ENCODE measurements around the gene ZC3H13.

The ZC3H13 gene

DNA sequence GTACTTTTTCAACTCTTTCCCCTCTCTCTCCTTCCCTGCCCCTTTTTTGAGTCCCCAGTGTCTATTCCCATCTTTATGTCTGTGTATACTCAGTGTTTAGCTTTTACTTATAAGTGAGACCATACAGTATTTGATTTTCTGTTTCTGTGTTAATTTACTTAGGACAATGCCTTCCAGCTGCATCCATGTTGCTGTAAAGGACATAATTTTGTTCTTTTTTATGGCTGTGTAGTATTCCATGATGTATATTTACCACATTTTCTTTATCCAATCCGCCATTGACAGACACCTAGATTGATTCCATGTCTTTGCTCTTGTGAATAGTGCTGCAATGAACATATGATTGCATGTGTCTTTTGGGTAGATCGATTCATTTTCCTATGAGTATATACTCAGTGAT is 10.7 kb upstream of the ZC3H13 start:
- DNase-seq (ENCODE audit: low read depth in 2 of 2) = no peak

GRCh38 chr13:46062185-46062584 is 9.6 kb upstream of the ZC3H13 start:
- DNase-seq (ENCODE audit: low read depth in 2 of 2) = no peak

DNA sequence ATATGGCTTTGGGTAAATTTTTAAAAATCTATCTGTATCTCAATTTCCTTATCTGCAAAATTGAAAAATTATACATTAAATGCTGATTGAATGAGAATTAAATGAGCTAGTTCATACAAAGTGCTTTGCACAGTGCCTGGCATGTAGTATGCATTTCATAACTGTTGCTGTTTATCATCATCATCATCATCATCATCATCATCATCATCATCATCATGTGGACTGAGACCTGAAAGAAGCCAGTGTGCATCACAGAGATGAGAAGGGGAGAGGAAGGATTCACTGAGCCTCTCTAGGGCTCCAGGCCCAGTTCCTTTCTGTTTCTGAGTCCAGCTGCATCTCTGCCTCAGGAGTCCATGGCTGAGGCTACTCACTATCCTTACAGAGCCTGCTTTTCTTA is 6.9 kb upstream of the ZC3H13 start:
- no peak for DNase-seq (ENCODE audit: low read depth in 2 of 2)

GRCh38 chr13:46058268-46058667 is 5.7 kb upstream of the ZC3H13 start:
- no peak for DNase-seq (ENCODE audit: low read depth in 2 of 2)

DNA sequence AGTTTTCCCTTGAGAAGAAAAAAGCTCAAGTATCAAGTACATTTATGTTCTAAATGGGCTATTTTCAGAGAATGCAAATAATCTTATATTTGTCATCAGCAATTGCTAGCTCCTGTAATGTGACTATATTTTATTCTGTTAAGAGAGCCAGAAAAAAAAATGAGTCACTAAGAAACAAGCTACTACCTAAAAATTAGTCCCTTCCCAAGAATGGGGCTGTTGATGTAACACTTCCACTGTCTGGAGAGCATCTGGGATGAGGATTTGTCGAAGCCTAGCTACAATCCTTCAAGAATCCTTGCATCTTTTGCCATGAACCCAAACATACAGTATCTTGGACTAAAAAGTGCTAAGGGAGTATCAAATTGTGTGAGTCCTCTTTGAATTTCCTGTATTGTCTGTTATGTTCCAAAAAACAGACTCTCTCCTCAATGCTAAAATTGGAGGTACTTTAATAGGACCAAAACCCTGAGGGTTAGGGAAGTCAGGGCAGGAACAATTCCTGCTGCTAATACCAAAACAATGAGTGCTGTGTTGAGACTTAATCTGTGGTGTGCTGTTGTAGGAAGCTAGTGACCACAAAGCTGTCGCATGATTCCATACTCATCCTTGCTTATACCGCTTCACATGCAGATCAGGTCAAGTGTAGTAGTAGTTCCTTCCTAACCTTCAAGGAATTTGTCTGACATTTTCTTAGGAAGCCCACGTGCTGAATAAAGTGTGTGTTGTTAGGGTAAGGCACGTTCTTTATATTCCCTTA is 4.9 kb upstream of the ZC3H13 start:
- DNase-seq (ENCODE audit: low read depth in 2 of 2) = no peak

DNA sequence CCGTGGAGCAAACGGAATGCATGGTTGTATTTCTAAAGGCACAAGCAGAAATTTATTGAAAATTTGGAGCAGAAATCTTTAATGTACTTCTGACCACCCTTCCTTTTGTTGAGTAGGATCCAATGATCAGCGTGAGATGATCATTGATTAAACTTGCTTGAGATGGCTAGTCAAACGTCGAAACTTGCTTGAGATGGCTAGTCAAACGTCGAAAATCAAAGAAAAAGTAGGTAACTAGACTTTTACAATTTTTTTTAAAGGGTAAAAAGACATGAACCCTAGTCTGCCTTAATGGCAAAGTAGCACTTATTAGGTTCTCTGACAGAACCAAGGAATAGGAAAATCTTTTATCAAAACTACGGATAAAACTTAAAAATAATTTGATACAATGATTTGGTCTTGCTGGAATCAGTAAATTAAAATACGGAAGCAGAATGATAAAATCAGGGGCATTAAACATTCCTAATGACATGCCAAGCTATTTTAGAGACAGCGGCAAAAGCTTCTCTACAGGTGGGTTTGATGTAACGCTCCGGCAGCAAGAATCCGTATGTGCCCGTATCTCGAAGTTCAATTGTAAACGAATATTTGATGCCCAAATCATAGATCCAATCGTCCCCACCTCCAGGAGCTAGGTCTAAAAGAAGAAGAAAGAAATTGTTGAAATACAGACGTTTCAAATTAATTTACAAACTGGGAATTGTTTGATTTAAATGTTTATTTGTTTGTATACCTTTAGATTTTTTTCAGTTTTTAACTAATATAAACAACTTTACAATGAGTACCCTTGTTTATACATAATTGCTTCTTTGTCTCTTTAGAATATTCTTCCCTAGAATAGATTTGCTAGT is 841 bp upstream of the ZC3H13 start:
- DNase-seq (ENCODE audit: low read depth in 2 of 2) = no peak

DNA sequence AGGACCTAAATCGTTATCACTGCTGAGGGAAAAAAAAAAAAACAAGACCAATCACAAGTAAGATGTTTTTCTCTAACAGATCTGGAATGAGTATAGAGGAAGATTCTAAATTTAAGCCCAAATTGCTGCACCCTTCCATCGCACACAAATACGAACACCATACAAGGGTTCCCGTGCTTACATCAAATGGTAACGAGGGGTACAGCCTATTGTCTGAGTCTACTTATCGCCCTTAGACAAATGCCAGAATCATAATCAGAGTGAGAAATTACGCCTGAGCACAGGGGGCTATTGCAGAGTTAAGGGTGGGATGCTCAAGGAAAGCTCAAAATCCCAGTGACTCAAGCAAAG is 603 bp downstream of the ZC3H13 start:
- no peak for DNase-seq (ENCODE audit: low read depth in 2 of 2)

- no peak for DNase-seq (ENCODE audit: low read depth in 2 of 2)
Observed at GRCh38 chr13:46050771-46051170, 1.8 kb downstream of the ZC3H13 start.

DNA sequence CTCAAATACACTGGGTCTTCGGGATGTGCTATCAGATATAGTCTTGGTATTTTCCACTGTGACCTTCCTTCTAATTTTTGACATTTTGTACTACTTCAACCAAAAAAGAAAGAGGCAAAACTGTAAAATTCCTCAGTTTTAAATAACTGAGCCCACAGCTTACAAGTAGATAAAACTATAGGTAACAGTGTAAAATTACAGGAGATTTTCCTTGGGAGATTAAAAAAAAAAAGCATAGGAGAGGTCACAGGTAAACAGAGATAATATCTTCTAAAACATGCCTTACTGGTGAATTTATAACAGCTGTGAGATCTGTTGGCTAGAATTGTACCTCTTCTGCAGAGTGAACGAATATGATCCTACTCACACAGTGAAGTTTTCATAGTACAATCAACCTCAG is 7.1 kb downstream of the ZC3H13 start:
- DNase-seq (ENCODE audit: low read depth in 2 of 2) = no peak

- no peak for DNase-seq (ENCODE audit: low read depth in 2 of 2)
Observed at GRCh38 chr13:46043647-46044046, 8.9 kb downstream of the ZC3H13 start.

DNA sequence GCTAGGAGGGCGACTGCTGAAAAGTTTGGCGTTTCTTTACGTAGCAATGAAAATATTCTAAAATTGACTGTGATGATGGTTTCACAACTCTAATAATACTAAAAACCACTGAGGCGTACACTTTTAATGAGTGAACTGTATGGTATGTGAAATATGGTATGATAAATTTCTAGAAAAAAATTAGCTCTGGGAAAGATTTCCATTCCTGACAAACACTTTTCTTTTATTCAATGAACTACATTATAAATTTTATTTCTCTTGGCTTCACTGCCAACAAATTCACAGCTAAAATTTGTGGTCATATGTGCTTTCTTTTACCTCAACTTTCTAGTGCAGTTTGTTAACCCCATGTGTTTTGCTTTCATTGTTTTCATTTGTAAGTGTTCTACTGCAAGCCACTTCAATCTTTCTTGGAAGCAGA is 11.1 kb downstream of the ZC3H13 start:
- no peak for DNase-seq (ENCODE audit: low read depth in 2 of 2)

- no peak for DNase-seq (ENCODE audit: low read depth in 2 of 2)
Observed at GRCh38 chr13:46040763-46041162, 11.8 kb downstream of the ZC3H13 start.

DNA sequence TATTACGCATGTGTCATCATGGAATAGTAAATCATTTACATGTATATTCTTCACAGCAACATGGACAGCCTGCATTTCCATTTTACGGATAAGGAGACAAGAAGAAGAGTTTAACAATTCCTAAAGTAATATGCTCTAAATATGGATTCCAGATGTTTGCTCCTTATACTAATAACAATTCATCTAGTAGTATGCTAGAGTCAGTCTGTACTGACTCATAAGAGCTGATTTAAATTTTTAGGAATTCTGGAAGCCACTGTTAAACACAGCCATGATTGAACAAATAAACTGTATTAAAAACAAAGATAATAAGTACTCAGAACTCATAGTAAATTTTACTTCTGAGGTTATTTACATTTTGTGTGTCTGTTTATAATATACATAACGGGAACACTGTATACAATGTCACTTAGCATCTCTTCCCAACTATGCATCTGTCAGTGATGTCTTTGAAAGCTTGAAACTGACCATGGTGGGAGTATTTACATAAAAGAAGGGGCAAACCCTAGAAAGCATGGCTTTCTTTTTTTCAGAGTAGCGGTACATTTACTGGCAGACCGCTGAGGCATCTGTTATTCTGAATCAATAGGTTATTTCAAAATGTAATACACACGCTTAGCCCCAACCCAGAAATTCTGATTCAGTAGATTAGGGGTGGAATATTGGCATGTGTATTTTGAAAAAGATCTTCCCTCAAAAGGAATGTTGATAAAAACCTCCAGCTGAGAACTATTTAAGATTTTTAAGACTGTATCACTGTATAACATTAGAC is 12.9 kb downstream of the ZC3H13 start:
- DNase-seq (ENCODE audit: low read depth in 2 of 2) = no peak

DNA sequence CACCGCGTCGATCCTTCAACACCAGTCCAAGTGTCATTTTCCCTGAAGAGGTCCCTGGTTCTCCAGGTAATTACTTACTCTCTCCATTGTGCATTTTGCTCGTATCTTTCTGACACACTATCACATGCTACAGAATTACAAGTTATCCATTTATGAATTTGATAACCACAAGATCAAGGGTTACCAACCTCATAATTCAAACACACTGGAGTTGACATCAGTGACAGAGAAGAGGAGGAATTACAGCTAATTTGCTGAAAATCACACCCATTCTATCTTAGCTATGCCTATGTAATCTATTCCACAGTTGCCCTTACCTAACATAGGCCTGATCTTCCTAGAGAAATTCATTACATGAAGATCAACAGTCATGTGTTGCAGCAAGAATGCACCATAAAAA is 14.2 kb downstream of the ZC3H13 start:
- DNase-seq (ENCODE audit: low read depth in 2 of 2) = no peak

DNA sequence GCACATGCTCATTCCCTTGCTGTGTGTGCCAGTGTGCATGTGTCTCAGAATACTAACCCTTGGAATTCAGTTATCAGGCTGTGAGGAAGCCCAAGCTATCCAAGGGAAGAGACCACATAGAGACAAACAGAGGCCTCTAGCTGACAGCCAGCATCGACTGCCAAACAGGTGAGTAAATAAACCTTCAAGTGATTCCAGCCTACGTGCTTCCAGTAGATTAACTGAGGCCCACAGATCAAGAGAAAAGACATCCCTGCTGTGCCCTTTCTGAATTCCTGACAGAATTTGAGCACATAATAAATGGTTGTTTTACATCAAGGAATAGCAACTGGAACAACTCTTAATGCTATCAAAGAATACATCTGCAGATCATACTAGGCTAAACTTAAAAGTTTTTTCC is 17.5 kb downstream of the ZC3H13 start:
- DNase-seq (ENCODE audit: low read depth in 2 of 2) = no peak

- no peak for DNase-seq (ENCODE audit: low read depth in 2 of 2)
Observed at GRCh38 chr13:46032341-46032740, 20.2 kb downstream of the ZC3H13 start.

DNA sequence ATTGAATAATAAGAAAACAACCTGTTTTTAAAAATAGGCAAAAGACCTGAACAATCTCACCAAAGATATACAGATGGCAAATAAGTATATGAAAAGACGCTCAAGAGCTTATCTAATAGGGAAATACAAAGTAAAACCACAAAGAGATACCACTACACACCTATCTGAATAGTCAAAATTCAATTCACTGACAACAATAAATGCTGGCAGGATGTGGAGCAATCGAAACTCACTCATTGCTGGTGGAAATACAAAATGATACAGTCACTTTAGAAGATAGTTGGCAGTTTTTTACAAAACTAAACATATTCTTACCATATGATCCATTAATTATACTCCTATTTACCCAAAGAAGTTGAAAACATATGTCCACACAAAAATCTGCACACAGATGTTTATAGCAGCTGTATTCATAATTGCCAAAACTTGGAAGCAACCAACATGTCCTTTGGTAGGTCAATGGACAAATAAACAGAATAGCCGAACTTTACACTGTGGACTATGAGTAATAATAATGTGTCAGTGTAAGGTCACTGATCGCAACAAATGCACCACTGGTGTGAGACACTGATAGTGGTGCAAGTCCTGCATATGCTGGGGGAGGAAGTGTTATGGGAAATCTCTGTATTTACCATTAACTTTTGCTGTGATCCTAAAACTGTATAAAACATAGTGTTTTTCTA is 20.8 kb downstream of the ZC3H13 start:
- DNase-seq (ENCODE audit: low read depth in 2 of 2) = no peak

DNA sequence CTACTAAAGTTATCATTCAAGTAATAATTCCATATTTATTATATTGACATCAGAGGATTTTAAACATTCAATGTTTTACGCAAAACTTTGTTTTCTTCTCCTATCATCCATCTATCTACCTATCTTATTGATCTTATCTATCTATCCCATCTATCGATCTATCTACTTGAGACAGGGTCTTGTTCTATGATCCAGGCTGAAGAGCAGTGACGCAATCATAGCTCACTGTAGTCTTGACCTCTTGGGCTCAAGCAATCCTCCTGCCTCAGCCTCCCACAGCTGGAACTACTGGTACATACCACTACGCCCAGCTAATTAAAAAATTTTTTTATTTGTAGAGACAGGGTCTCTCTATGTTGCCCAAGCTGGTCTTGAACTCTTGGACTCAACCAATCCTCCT is 27.4 kb downstream of the ZC3H13 start:
- no peak for DNase-seq (ENCODE audit: low read depth in 2 of 2)

DNA sequence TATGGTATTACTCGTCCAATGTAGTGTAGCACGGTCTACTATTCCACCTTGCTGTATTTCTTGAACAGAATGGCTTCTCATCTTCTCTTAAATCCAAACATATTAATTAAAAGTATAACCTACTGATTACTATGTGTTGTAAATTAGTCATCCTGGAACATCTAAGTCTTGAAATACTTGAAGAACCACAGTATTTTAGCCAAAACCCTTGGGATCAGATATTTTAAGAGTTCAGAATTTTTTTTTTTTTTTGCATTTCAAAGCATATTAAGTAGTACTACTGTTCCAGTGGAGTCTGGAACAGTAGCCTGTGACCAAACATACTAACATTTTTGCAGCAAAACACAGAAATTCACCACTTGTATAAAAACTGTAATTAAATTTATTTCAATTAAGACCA is 30.1 kb downstream of the ZC3H13 start:
- DNase-seq (ENCODE audit: low read depth in 2 of 2) = no peak

GRCh38 chr13:46016216-46016615 is 36.3 kb downstream of the ZC3H13 start:
- no peak for DNase-seq (ENCODE audit: low read depth in 2 of 2)

DNA sequence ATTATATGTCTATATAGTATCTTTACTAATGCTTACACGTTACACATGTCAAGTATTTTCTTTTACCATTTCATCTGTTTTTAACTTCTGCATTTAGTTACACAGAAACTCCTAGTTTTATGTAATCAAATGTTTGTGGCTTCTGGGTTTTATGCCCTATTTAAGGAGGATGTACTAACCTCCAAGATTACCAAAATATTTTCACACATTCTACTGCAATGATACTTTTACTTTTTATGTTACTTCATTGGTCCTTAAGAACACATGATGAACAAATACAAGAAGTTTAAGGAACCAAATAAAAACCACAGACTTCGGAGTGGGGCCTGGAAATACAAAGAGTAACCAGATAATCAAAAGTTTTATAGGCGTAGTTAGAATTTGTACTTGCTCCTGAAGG is 37.2 kb downstream of the ZC3H13 start:
- no peak for DNase-seq (ENCODE audit: low read depth in 2 of 2)

DNA sequence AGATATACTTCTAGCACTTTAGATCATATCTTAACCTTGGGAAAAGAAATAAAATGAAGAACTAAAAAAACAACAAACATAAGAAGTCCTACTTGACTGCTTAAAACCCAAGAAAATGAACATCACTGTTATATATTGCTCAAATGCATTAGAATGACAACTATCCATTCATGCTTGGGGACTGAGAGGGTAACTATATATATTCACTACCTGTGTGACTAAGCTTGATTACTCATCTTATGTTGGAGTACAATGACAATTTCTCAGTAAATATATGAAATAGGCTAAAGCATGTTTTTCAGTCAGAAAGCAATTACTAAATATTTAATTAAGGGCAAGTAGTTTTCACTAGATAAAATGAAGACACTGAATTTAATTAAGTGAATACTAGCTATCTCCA is 40.1 kb downstream of the ZC3H13 start:
- DNase-seq (ENCODE audit: low read depth in 2 of 2) = no peak
